SK-N-MC (cell line): Measurements from ENCODE around the gene RIC8B.

ENCODE experiments used
- EZH2 ChIP-seq: fragments of 200-600 bp; sonication (generic); IDR thresholded peaks from one replicate; pipeline ENCODE4 v1.6.1; 2017; ENCODE audit warnings: antibody characterized with exemption
- POLR2AphosphoS5 ChIP-seq: IDR thresholded peaks from 2 replicates; pipeline ENCODE4 v1.6.1; 2012; ENCODE audit warnings: mild to moderate bottlenecking, low read depth, low read length, borderline replicate concordance

DNA sequence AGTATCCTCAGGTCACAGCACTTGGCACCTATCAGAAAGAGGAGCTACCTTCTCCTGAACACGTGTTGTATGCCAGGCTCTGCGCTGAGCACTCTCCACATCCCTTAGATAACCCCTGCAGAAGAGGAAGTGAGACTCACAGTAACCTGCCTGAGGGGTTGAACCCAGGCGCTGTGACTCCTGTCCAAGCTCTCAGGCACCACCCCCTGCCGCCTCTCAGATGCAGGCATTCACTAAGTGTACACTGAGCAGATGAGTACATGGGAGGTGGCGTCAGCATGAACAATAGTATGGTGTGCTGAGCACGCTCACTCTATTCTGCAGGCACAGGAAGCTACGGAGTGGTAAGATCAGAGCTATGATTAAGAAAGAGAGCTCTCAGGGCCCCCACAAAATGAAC is 21.0 kb upstream of the RIC8B start:
- TF ChIP-seq POLR2AphosphoS5 (no peak), EZH2 (no peak)
